Suprapubic skin (tissue), 4 donors: ENCODE results near the gene ADD3. TPM values are rescaled to one million over a fixed set of nuclear protein-coding genes. Genes with fewer than 3 reads are reported as not detected.
A peak's percentile ranks its signal among the peaks of the same experiment; 100 is the strongest.

Experiments
- DNase-seq, 2 donors: peaks; one replicate each; pipeline ENCODE4 v3.0.0-alpha.2; 2019; ENCODE audit warnings: low spot score in 2 of 2
- H3K27ac ChIP-seq: fragments of 200-600 bp; sonication (generic); one replicate; pipeline ENCODE4 v1.5.1; 2019
- H3K27me3 ChIP-seq: fragments of 200-600 bp; sonication (generic); one replicate; pipeline ENCODE4 v1.5.1; 2019
- H3K36me3 ChIP-seq: fragments of 200-600 bp; sonication (generic); one replicate; pipeline ENCODE4 v1.5.1; 2019
- H3K4me1 ChIP-seq: fragments of 200-600 bp; sonication (generic); one replicate; pipeline ENCODE4 v1.5.1; 2019
- H3K4me3 ChIP-seq: fragments of 200-600 bp; sonication (generic); one replicate; pipeline ENCODE4 v1.5.1; 2019; ENCODE audit warnings: mild to moderate bottlenecking
- H3K9me3 ChIP-seq: fragments of 200-600 bp; sonication (generic); one replicate; pipeline ENCODE4 v1.5.1; 2019
- EP300 ChIP-seq: sonication (generic); formaldehyde crosslinking; IDR thresholded peaks from one replicate; pipeline ENCODE4 v1.6.1; 2017; ENCODE audit warnings: antibody characterized with exemption
- POLR2A ChIP-seq, 2 donors: fragments of 450-650 bp; IDR thresholded peaks; one replicate each; pipeline ENCODE4 v1.6.1; 2017; ENCODE audit warnings: antibody characterized with exemption in 2 of 2, mild to moderate bottlenecking in 2 of 2, moderate library complexity in 2 of 2
- POLR2AphosphoS5 ChIP-seq, 3 donors: sonication (generic); formaldehyde crosslinking; IDR thresholded peaks; one replicate each; pipeline ENCODE4 v1.6.1; 2017; ENCODE audit warnings: antibody characterized with exemption in 3 of 3
- WGBS: methylation state at CpG from one replicate; pipeline ENCODE4 v1.1.5; 2018; 5-methylcytosine and 5-hydroxymethylcytosine counted together
- total RNA-seq, 4 donors: library from RNA; depleted of rRNA; stranded (reverse); fragments of >200 nt; gene quantifications; one replicate each; pipeline ENCODE4 v1.1.0, GENCODE V29; 2016
- TF ChIP-seq, protein P1 (sequence below), 2 donors: fragments of 200-600 bp in 1 of 2; fragments of 450-650 bp in 1 of 2; sonication (generic) in 1 of 2; IDR thresholded peaks; one replicate each; pipeline ENCODE4 v1.5.1; 2016 to 2019; ENCODE audit warnings: antibody characterized with exemption in 2 of 2, mild to moderate bottlenecking in 1 of 2, moderate library complexity in 1 of 2

The ADD3 gene
- total RNA-seq, 4 donors from 2014 or later = 72.6 to 335 (median 279) TPM

DNA sequence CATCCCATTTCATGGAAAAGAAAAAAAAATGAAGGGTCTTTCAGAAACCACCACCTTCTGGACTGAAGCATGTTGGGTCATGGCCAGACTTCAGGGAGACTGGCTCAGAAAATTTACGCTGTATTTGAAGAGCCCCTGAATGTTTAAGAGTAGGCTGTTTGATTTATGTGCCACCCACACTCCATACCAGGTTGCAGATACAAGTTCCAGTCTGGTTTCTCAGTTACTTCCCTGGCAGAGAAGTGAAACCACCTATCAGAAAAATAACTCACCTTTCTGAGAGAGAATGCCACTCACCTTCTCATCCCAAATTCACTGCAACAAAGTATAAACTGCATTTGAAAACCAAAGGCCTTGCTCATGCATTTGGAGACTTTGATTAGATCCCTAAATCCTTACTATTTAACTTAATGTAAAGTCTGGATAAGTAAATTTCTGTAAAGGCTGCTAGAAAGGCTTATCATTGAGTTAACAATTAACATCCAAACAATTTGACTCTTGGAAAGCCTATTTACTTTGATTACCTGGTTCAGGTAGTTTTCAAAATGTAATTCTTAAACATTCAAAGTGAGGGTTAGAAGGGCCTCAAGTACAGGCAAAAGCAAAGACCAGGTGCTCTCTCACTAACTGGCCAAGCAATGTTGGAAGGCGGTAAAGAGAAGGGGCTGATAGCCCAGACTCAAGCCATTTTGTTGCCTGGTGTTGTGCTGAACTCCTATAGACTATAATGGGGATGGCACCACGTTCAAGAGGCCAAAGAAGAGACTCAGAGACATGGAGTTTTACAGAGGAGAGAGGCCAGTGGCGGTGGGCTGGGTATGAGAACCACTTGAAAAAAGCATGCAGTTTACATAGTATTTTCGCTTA lies 12.8 kb upstream of the ADD3 start:
- no peaks in the 10 kb centered on the region for H3K36me3 ChIP-seq
- TF ChIP-seq, protein P1, sequence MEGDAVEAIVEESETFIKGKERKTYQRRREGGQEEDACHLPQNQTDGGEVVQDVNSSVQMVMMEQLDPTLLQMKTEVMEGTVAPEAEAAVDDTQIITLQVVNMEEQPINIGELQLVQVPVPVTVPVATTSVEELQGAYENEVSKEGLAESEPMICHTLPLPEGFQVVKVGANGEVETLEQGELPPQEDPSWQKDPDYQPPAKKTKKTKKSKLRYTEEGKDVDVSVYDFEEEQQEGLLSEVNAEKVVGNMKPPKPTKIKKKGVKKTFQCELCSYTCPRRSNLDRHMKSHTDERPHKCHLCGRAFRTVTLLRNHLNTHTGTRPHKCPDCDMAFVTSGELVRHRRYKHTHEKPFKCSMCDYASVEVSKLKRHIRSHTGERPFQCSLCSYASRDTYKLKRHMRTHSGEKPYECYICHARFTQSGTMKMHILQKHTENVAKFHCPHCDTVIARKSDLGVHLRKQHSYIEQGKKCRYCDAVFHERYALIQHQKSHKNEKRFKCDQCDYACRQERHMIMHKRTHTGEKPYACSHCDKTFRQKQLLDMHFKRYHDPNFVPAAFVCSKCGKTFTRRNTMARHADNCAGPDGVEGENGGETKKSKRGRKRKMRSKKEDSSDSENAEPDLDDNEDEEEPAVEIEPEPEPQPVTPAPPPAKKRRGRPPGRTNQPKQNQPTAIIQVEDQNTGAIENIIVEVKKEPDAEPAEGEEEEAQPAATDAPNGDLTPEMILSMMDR (IDR thresholded peaks at IDR 0.05) = no peak
- TF ChIP-seq POLR2AphosphoS5 (IDR thresholded peaks at IDR 0.05) (no peak), EP300 (no peak)
- H3K4me1 ChIP-seq = peaks cover 14% of the 10 kb centered on the region
- no peaks in the 10 kb centered on the region for H3K9me3 ChIP-seq
- no peaks in the 10 kb centered on the region for H3K27me3 ChIP-seq
- no peak overlapping the region for H3K4me3 ChIP-seq
- H3K27ac ChIP-seq = no peak overlapping the region
- 95% methylated on average over 5 of the region's 5 CpGs for WGBS
- no peak for DNase-seq

DNA sequence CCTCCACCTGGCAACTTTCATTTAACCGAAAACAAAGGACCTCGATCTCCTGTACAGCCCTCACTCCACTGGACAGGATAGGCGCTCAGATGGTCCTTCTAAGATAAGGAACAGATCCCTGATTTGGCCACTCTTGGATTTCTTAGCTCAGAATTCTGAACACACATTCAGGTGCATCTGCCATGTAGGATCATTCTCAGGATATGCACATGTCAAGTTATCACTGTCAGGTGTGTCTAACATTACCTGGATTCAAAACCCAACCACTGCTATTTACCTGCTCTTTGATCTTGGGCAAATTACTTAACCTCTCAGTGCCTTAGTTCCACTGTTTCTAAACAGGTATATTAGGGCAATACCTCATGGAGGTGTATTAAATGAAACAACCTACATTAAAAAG lies 12.2 kb upstream of the ADD3 start:
- no peak for DNase-seq
- TF ChIP-seq, protein P1 (IDR thresholded peaks at IDR 0.05) = no peak
- TF ChIP-seq EP300 (no peak), POLR2AphosphoS5 (IDR thresholded peaks at IDR 0.05) (no peak), POLR2A (IDR thresholded peaks at IDR 0.05) (no peak)
- Histone ChIP-seq H3K9me3 (no peaks in the 10 kb centered on the region), H3K27ac (no peak overlapping the region), H3K36me3 (no peaks in the 10 kb centered on the region), H3K4me3 (no peak overlapping the region), H3K27me3 (no peaks in the 10 kb centered on the region), H3K4me1 (peaks cover 14% of the 10 kb centered on the region)
- WGBS = 96% methylated on average over 3 of the region's 3 CpGs

DNA sequence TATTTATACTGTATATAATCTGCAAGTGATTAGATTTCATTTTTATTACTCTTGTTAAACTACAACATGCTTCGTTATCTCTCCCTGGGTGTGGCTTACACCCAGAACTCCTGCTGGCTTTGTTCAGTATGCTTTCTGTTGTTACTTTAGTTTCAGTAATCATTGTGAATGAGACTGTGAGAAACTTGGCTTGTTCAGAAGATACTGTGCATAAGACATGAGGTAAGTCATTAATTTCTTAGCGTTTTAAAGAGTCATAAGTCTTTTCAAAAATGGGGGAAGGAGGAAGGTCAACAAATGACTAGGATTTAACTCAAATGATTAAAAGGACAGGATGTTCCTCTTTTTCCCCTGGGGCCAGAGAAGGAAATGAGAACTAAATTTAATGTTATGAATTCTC lies 11.6 kb upstream of the ADD3 start:
- TF ChIP-seq, protein P1 (IDR thresholded peaks at IDR 0.05) = no peak
- TF ChIP-seq EP300 = no peak
- TF ChIP-seq POLR2A (IDR thresholded peaks at IDR 0.05) = no peak
- TF ChIP-seq POLR2AphosphoS5 (IDR thresholded peaks at IDR 0.05) = no peak
- no peaks in the 10 kb centered on the region for H3K36me3 ChIP-seq
- H3K4me1 ChIP-seq = peaks cover 14% of the 10 kb centered on the region
- H3K9me3 ChIP-seq = no peaks in the 10 kb centered on the region
- H3K27ac ChIP-seq = peak overlapping the region; percentile 30
- DNase-seq = no peak
- H3K4me3 ChIP-seq = no peak overlapping the region
- no peaks in the 10 kb centered on the region for H3K27me3 ChIP-seq
- 12% methylated on average over 2 of the region's 2 CpGs for WGBS

DNA sequence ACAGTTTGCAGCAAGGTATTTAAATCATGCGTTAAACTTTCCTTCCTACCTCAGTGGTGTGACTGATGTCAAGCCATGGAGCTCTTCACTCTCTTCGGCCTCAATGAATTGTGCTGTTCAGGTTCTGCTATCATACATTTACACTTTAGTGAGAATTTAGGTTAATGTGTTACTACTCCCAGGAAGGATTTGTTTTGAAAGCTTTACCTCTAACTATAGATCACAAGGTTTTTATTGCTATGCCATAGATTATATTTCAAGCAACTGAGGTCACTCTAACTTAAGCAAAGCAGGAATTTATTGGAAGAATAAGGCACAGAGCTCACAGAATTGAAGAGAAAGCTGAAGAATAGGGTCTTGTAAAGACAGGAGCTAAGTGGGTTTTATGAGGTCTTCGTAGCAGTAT lies 11.0 kb upstream of the ADD3 start:
- Histone ChIP-seq H3K4me1 (peaks cover 14% of the 10 kb centered on the region), H3K27me3 (no peaks in the 10 kb centered on the region), H3K36me3 (no peaks in the 10 kb centered on the region), H3K4me3 (no peak overlapping the region), H3K27ac (peak overlapping the region; percentile 30), H3K9me3 (no peaks in the 10 kb centered on the region)
- 83% methylated on average over 3 of the region's 3 CpGs for WGBS
- no peak for DNase-seq
- TF ChIP-seq, protein P1 (IDR thresholded peaks at IDR 0.05) = no peak
- TF ChIP-seq POLR2AphosphoS5 (IDR thresholded peaks at IDR 0.05) (no peak), EP300 (no peak), POLR2A (IDR thresholded peaks at IDR 0.05) (no peak)

DNA sequence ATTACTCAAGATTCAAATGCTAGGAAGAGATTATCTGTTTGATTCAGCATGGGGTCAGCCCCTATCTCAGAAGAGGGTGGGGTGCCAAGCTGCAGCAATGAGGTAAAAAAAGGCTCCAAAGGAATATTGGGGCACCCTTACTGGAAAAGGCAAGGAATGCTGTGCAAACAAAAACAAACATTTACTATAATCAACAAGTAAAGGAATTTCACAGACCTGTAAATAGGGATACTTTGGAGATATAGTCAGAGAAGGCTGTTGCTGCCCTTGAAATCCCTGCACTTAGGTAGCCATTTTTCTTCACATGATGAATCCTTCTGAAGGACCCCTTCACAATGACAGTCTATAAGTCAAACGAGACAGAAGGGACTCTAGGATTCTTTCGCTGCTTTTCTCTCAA lies 10.6 kb upstream of the ADD3 start:
- 88% methylated on average over 2 of the region's 2 CpGs for WGBS

More for the DNA sequence above, 10.6 kb upstream of the ADD3 start:
- H3K36me3 ChIP-seq = no peaks in the 10 kb centered on the region
- no peak for DNase-seq
- no peaks in the 10 kb centered on the region for H3K9me3 ChIP-seq
- H3K27me3 ChIP-seq = no peaks in the 10 kb centered on the region
- no peak overlapping the region for H3K27ac ChIP-seq
- TF ChIP-seq EP300 (no peak), POLR2A (IDR thresholded peaks at IDR 0.05) (no peak), POLR2AphosphoS5 (IDR thresholded peaks at IDR 0.05) (no peak)
- TF ChIP-seq, protein P1 (IDR thresholded peaks at IDR 0.05) = no peak
- no peak overlapping the region for H3K4me3 ChIP-seq
- H3K4me1 ChIP-seq = peaks cover 14% of the 10 kb centered on the region
